GM23338 (cell line): ENCODE measurements around the gene C2CD2L. TPM values are rescaled to one million over a fixed set of nuclear protein-coding genes. Genes with fewer than 3 reads are reported as not detected.
"Not testable (repeated sequence)": the region's sequence is repeated elsewhere in the genome, so short reads cannot be mapped to it uniquely, and the experiment has no call there.

Experiments used
- ATAC-seq: fragments of 200-7000 bp; cut with Tn5 transposase; 3 replicates; pipeline ENCODE4 v1.9.1; 2020
- DNase-seq: peaks from one replicate; pipeline ENCODE4 v3.0.0-alpha.2; 2015; ENCODE audit warnings: low spot score
- H2AFZ ChIP-seq: fragments of 200-600 bp; sonication (generic); 2 replicates; pipeline ENCODE4 v1.8.0; 2016; ENCODE audit warnings: antibody characterized with exemption, mild to moderate bottlenecking, moderate library complexity
- H3F3A ChIP-seq: fragments of 200-600 bp; sonication (generic); replicated peaks from 2 replicates; pipeline ENCODE4 v1.8.0; 2017; ENCODE audit warnings: antibody characterized with exemption, mixed run types, low read depth
- H3K27ac ChIP-seq: fragments of 200-600 bp; sonication (generic); 2 replicates; pipeline ENCODE4 v1.6.1; 2016; ENCODE audit warnings: low read depth
- H3K27me3 ChIP-seq: fragments of 200-600 bp; sonication (generic); 2 replicates; pipeline ENCODE4 v1.8.0; 2016; ENCODE audit warnings: mild to moderate bottlenecking, mixed run types, moderate library complexity; ENCODE audit not compliant: insufficient read depth
- H3K36me3 ChIP-seq: fragments of 200-600 bp; sonication (generic); 2 replicates; pipeline ENCODE4 v1.8.0; 2016; ENCODE audit warnings: mild to moderate bottlenecking; ENCODE audit not compliant: insufficient read depth
- H3K4me1 ChIP-seq: fragments of 200-600 bp; sonication (generic); 2 replicates; pipeline ENCODE4 v1.8.0; 2016; ENCODE audit warnings: mild to moderate bottlenecking, moderate library complexity; ENCODE audit not compliant: insufficient read depth
- H3K4me2 ChIP-seq: fragments of 200-600 bp; sonication (generic); 2 replicates; pipeline ENCODE4 v1.7.1; 2017; ENCODE audit warnings: mixed run types
- H3K4me3 ChIP-seq: fragments of 200-600 bp; sonication (generic); 2 replicates; pipeline ENCODE4 v1.6.1; 2016; ENCODE audit warnings: mixed run types
- H3K79me2 ChIP-seq: fragments of 200-600 bp; sonication (generic); replicated peaks from 2 replicates; pipeline ENCODE4 v1.8.0; 2017; ENCODE audit warnings: mild to moderate bottlenecking; ENCODE audit not compliant: insufficient read depth
- H3K9me2 ChIP-seq: fragments of 200-600 bp; sonication (generic); 2 replicates; pipeline ENCODE4 v1.8.0; 2017; ENCODE audit not compliant: insufficient read depth
- H4K20me1 ChIP-seq: fragments of 200-600 bp; sonication (generic); replicated peaks from 2 replicates; pipeline ENCODE4 v1.8.0; 2017; ENCODE audit warnings: mild to moderate bottlenecking; ENCODE audit not compliant: insufficient read depth
- H3K27ac Mint-ChIP-seq: 2 replicates; pipeline ENCODE4 v1.8.0; 2020; ENCODE audit warnings: inconsistent platforms, mild to moderate bottlenecking, moderate library complexity, mixed read lengths
- H3K27me3 Mint-ChIP-seq: 3 replicates; pipeline ENCODE4 v1.8.0; 2022; ENCODE audit warnings: low read depth, mild to moderate bottlenecking, moderate library complexity, mixed read lengths, inconsistent platforms; ENCODE audit not compliant: insufficient read depth, poor library complexity
- H3K36me3 Mint-ChIP-seq: 3 replicates; pipeline ENCODE4 v1.8.0; 2021; ENCODE audit warnings: low read depth, mild to moderate bottlenecking, inconsistent platforms, moderate library complexity, mixed read lengths
- H3K4me1 Mint-ChIP-seq: 3 replicates; pipeline ENCODE4 v1.8.0; 2020; ENCODE audit warnings: mild to moderate bottlenecking, inconsistent platforms, mixed read lengths
- H3K4me3 Mint-ChIP-seq: 3 replicates; pipeline ENCODE4 v1.8.0; 2021; ENCODE audit warnings: moderate library complexity, mild to moderate bottlenecking, inconsistent platforms, mixed read lengths
- H3K9me3 Mint-ChIP-seq: 3 replicates; pipeline ENCODE4 v1.8.0; 2020; ENCODE audit warnings: moderate library complexity, mild to moderate bottlenecking, inconsistent platforms, mixed read lengths
- EZH2 ChIP-seq: fragments of 200-600 bp; sonication (generic); IDR thresholded peaks from one replicate; pipeline ENCODE4 v1.8.0; 2017; ENCODE audit warnings: antibody characterized with exemption, mild to moderate bottlenecking, low read depth; ENCODE audit not compliant: unreplicated experiment
- JUNB ChIP-seq: IDR thresholded peaks from one replicate; pipeline ENCODE4 v1.6.1; 2016; ENCODE audit warnings: antibody characterized with exemption; ENCODE audit not compliant: unreplicated experiment
- NANOG ChIP-seq: IDR thresholded peaks from 2 replicates; pipeline ENCODE4 v1.6.1; 2016; ENCODE audit warnings: antibody characterized with exemption, borderline replicate concordance
- ZNF331 ChIP-seq: fragments of 250-450 bp; sonication (Bioruptor Pico); IDR thresholded peaks from 2 replicates; pipeline ENCODE4 v1.5.0; 2020; ENCODE audit warnings: low read depth, mild to moderate bottlenecking, moderate library complexity
- polyA plus RNA-seq: library from polyadenylated mRNA; unstranded; fragments of >200 nt; fragmentation: Nextera tagmentation; extraction: Ambion mirVana; gene quantifications from 2 replicates; pipeline ENCODE4 v1.2.1, GENCODE V29; 2016
- total RNA-seq: library from RNA; depleted of rRNA; stranded (reverse); fragments of >200 nt; shearing (Covaris generic); gene quantifications from 2 replicates; pipeline ENCODE4 v1.2.3, GENCODE V29; 2014
- TF ChIP-seq, protein P1 (sequence below), 2 experiments: fragments of 200-600 bp in 1 of 2; sonication (generic) in 1 of 2; conservative IDR thresholded peaks; 2 replicates each; pipeline versions ENCODE4 v1.5.1 to v1.6.1; 2016 to 2017; ENCODE audit warnings: antibody characterized with exemption in 2 of 2, low read depth in 2 of 2, mild to moderate bottlenecking in 2 of 2, moderate library complexity in 1 of 2
- TF ChIP-seq, protein P2 (sequence below): IDR thresholded peaks from one replicate; pipeline ENCODE4 v1.6.1; 2018; ENCODE audit warnings: antibody characterized with exemption; ENCODE audit not compliant: unreplicated experiment

The C2CD2L gene
- total and polyA plus RNA-seq, 2 experiments from 2014 or later, result 1.4 to 4.4 TPM

DNA sequence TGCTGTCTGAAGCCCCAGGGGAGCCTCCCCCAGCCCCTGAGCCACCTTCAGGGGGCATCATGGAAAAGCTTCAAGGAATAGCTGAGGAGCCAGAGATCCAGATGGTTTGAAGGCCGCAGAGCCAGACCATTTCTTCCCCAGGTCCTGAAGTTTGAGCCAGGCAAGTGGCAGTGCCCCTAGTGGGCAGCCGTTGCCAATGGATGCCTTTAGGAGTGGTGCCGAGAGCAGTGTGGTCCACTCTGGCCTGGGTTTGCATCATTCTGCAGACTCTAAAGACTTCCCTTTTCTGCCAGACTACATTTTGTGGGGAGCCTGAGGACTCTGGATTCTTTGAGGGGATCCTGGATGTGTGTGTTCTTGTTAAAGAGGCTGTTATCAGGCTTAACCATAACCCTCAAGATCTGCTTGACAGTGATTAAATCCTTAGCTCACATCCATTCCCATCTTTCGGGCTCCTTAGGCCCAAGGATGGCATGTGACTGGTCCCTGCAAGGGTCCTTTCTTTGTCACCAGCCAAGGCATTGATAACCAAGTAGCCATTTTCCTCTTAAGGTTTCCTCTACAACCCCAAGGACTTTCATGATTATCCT lies 27.3 kb downstream of the C2CD2L start:
- peak; percentile 71 for DNase-seq
- Histone ChIP-seq H3K4me1 (no peaks in the 10 kb centered on the region), H3F3A (no peaks in the 10 kb centered on the region; the same call in 1 of the 2 replicates), H3K4me3 (no peak overlapping the region), H3K9me2 (no peaks in the 10 kb centered on the region), H3K79me2 (no peaks in the 10 kb centered on the region), H4K20me1 (peaks cover 6% of the 10 kb centered on the region; the same call in 1 of the 2 replicates), H3K27ac (no peak overlapping the region), H2AFZ (no peak overlapping the region), H3K27me3 (no peaks in the 10 kb centered on the region), H3K36me3 (peaks cover 28% of the 10 kb centered on the region), H3K4me2 (no peak overlapping the region)
- H3K9me3 Mint-ChIP-seq, result no peaks in the 10 kb centered on the region
- TF ChIP-seq, protein P1, sequence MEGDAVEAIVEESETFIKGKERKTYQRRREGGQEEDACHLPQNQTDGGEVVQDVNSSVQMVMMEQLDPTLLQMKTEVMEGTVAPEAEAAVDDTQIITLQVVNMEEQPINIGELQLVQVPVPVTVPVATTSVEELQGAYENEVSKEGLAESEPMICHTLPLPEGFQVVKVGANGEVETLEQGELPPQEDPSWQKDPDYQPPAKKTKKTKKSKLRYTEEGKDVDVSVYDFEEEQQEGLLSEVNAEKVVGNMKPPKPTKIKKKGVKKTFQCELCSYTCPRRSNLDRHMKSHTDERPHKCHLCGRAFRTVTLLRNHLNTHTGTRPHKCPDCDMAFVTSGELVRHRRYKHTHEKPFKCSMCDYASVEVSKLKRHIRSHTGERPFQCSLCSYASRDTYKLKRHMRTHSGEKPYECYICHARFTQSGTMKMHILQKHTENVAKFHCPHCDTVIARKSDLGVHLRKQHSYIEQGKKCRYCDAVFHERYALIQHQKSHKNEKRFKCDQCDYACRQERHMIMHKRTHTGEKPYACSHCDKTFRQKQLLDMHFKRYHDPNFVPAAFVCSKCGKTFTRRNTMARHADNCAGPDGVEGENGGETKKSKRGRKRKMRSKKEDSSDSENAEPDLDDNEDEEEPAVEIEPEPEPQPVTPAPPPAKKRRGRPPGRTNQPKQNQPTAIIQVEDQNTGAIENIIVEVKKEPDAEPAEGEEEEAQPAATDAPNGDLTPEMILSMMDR (conservative IDR thresholded peaks at IDR 0.05; ENCODE audit: low read depth in 2 of 2), result peak; percentile 62 to 68
- TF ChIP-seq NANOG (no peak), ZNF331 (no peak)
- H3K4me1 Mint-ChIP-seq, result no peaks in the 10 kb centered on the region; the same call in 2 of the 3 replicates
- no peak overlapping the region for H3K4me3 Mint-ChIP-seq
- no peak overlapping the region for H3K27ac Mint-ChIP-seq
- H3K27me3 Mint-ChIP-seq, result peaks cover 4% of the 10 kb centered on the region
- peaks cover 48% of the 10 kb centered on the region for H3K36me3 Mint-ChIP-seq
- ATAC-seq, result peak; percentile 92

DNA sequence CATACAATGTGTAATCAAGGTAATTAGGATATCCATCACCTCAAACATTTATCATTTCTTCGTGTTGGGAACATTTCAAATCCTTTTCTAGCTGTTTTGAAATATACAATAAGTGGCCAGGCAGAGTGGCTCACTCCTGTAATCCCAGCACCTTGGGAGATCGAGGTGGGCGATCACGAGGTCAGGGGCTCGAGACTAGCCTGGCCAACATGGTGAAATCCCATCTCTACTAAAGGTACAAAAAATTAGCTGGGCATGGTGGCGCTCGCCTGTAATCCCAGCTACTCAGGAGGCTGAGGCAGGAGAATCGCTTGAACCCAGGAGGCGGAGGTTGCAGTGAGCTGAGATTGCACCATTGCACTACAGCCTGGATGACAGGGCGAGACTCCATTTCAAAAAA lies 32.1 kb downstream of the C2CD2L start:
- H3K36me3 Mint-ChIP-seq, H3K79me2 ChIP-seq, H3K27ac ChIP-seq, H3K4me3 Mint-ChIP-seq, H4K20me1 ChIP-seq, H3K4me1 ChIP-seq, DNase-seq, H3K9me2 ChIP-seq, H3K27ac Mint-ChIP-seq, H3K36me3 ChIP-seq, H3F3A ChIP-seq, H2AFZ ChIP-seq, ATAC-seq, H3K4me2 ChIP-seq, H3K27me3 Mint-ChIP-seq, H3K9me3 Mint-ChIP-seq, H3K4me3 ChIP-seq, H3K4me1 Mint-ChIP-seq, H3K27me3 ChIP-seq: not testable (repeated sequence)

DNA sequence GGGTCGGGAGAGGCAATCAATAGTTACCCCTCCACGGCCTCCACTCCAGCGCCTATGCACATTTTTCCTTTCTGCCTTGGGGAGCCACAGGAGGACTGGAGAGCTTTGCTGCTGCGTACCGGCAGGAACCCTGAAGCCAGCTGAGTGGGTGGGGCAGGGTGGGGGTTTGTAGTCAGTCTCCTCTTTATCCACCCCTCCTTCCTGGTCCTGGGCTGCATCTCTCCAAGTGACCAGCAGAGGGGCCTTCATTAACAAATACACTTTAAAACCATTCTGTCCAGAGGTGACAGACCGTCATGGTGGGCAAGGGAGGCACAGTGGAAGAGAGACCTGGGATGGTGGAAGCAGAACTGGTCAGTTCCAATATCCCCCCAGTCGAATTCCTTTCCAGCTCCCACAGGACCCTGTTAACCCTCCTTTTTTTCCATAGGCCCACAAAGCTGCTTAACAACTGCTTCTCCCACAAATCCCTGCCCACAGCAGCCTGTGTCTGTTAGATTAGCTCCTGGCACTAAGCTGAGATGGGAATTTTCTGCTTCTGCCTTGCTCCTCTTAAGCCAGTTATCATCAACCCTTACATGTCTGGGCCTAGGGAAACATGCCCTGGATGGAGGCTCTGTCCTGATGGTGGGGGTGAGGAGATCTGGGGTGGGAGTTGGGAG lies 37.8 kb downstream of the C2CD2L start:
- H3K27ac ChIP-seq, result no peak overlapping the region
- H3K9me2 ChIP-seq, result no peaks in the 10 kb centered on the region
- H3K36me3 Mint-ChIP-seq, result no peaks in the 10 kb centered on the region
- DNase-seq (peak; percentile 94), ATAC-seq (peak; percentile 65)
- H3K4me3 ChIP-seq, result no peak overlapping the region
- no peaks in the 10 kb centered on the region for H4K20me1 ChIP-seq
- H3K27me3 ChIP-seq, result peaks cover 45% of the 10 kb centered on the region
- no peaks in the 10 kb centered on the region for H3K9me3 Mint-ChIP-seq
- peaks cover 15% of the 10 kb centered on the region for H3K4me1 ChIP-seq
- peaks cover 24% of the 10 kb centered on the region for H3K4me1 Mint-ChIP-seq
- no peak overlapping the region; the same call in 2 of the 3 replicates for H3K4me3 Mint-ChIP-seq
- no peaks in the 10 kb centered on the region for H3K36me3 ChIP-seq
- TF ChIP-seq EZH2 (peak; percentile 7), ZNF331 (no peak), JUNB (no peak)
- TF ChIP-seq, protein P2, sequence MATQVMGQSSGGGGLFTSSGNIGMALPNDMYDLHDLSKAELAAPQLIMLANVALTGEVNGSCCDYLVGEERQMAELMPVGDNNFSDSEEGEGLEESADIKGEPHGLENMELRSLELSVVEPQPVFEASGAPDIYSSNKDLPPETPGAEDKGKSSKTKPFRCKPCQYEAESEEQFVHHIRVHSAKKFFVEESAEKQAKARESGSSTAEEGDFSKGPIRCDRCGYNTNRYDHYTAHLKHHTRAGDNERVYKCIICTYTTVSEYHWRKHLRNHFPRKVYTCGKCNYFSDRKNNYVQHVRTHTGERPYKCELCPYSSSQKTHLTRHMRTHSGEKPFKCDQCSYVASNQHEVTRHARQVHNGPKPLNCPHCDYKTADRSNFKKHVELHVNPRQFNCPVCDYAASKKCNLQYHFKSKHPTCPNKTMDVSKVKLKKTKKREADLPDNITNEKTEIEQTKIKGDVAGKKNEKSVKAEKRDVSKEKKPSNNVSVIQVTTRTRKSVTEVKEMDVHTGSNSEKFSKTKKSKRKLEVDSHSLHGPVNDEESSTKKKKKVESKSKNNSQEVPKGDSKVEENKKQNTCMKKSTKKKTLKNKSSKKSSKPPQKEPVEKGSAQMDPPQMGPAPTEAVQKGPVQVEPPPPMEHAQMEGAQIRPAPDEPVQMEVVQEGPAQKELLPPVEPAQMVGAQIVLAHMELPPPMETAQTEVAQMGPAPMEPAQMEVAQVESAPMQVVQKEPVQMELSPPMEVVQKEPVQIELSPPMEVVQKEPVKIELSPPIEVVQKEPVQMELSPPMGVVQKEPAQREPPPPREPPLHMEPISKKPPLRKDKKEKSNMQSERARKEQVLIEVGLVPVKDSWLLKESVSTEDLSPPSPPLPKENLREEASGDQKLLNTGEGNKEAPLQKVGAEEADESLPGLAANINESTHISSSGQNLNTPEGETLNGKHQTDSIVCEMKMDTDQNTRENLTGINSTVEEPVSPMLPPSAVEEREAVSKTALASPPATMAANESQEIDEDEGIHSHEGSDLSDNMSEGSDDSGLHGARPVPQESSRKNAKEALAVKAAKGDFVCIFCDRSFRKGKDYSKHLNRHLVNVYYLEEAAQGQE, result no peak
- TF ChIP-seq, protein P1 (conservative IDR thresholded peaks at IDR 0.05; ENCODE audit: low read depth in 2 of 2), result peak; percentile 46 to 69
- H3F3A ChIP-seq, result 0 out of 2 replicates have a peak, but pooled peaks cover 14% of the 10 kb centered on the region
- peak overlapping the region; percentile 96 for H2AFZ ChIP-seq
- H3K27me3 Mint-ChIP-seq, result peaks cover 32% of the 10 kb centered on the region
- peak overlapping the region; percentile 48; the same call in 1 of the 2 replicates for H3K4me2 ChIP-seq
- H3K79me2 ChIP-seq, result no peaks in the 10 kb centered on the region
- no peak overlapping the region for H3K27ac Mint-ChIP-seq
